Measurements from ENCODE around the gene BAZ2B. TPM values are rescaled to one million over a fixed set of nuclear protein-coding genes. Genes with fewer than 3 reads are reported as not detected.

Gene BAZ2B
- total RNA-seq, 1 donor from 2014 or later: 76.2 TPM

DNA sequence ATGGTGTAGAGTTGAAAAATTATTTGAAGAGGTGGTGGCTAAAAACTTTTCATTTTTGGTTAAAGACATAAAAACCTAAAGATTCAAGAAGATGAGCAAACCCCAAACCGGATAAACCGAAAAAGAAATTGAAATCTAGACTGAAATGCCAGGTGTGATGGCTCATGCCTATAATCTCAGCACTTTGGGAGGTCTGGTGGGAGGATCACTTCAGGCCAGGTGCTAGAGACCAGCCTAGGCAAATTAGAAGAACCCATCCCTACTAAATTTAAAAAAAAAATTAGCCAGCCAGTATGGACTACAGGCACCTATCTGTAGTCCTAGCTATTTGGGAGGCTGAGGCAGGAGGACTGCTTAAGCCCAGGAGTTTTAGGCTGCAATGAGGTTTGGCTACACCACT, 126.9 kb downstream of the BAZ2B start:
- H3K9me3 ChIP-seq (ENCODE audit: control insufficient read depth in 3 of 3, low read length in 3 of 3): no peaks in the 10 kb centered on the region
- H3K27me3 ChIP-seq (ENCODE audit: control insufficient read depth in 3 of 3, insufficient read depth in 3 of 3, low read length in 3 of 3): no peaks in the 10 kb centered on the region
- H3K27ac ChIP-seq (ENCODE audit: low read depth, low read length): no peak overlapping the region
- H3K4me3 ChIP-seq (ENCODE audit: low read length in 3 of 3): no peak overlapping the region
- no peak overlapping the region for H3K9ac ChIP-seq (ENCODE audit: low read depth in 1 of 3, low read length in 3 of 3)
- H3K36me3 ChIP-seq (ENCODE audit: control insufficient read depth in 3 of 3, insufficient read depth in 3 of 3, low read length in 3 of 3): no peaks in the 10 kb centered on the region
- H3K4me1 ChIP-seq (ENCODE audit: control insufficient read depth in 3 of 3, insufficient read depth in 3 of 3, low read length in 3 of 3): no peaks in the 10 kb centered on the region

DNA sequence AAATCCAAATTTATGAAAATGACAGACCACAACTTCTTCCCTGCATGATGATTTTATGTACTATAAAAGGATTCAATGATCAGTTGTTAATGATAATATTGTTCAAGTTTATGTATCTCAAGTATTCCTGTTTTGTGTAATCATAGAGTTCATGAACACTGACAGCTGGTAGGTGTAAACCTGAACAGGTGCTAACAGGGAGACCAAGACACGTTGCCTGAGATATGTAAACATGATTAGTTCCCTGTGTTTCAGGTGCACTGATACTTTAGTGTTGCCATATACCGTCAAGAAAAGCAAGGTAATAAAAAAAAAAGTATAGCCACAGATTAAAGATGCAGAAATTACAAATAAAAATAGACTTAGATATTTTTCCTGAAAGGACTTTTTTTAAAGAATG, 131.8 kb downstream of the BAZ2B start:
- no peaks in the 10 kb centered on the region for H3K36me3 ChIP-seq (ENCODE audit: control insufficient read depth in 3 of 3, insufficient read depth in 3 of 3, low read length in 3 of 3)
- no peaks in the 10 kb centered on the region for H3K9me3 ChIP-seq (ENCODE audit: control insufficient read depth in 3 of 3, low read length in 3 of 3)
- H3K27ac ChIP-seq (ENCODE audit: low read depth, low read length): no peak overlapping the region
- H3K4me3 ChIP-seq (ENCODE audit: low read length in 3 of 3): no peak overlapping the region
- no peaks in the 10 kb centered on the region for H3K27me3 ChIP-seq (ENCODE audit: control insufficient read depth in 3 of 3, insufficient read depth in 3 of 3, low read length in 3 of 3)
- H3K9ac ChIP-seq (ENCODE audit: low read depth in 1 of 3, low read length in 3 of 3): no peak overlapping the region
- no peaks in the 10 kb centered on the region for H3K4me1 ChIP-seq (ENCODE audit: control insufficient read depth in 3 of 3, insufficient read depth in 3 of 3, low read length in 3 of 3)

DNA sequence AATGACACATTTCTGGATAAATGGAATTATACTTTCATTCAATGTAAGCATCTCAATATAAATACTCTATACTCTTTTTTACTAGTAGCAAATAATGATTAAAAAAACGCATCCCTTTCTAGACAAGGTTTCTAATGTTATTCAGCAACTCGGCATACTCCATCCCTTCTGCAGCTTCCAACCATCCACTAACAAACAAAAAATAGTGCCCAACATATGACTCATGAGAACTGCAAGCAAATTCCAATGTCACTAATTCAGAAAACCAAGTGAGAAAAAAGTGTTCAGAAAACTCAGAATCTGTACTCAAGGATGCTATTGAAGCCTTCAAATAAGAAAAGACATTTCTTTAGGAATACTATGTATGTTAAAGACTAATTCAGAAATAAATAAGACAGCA, 140.0 kb downstream of the BAZ2B start:
- Histone ChIP-seq H3K27ac (ENCODE audit: low read depth, low read length) (no peak overlapping the region), H3K9me3 (ENCODE audit: control insufficient read depth in 3 of 3, low read length in 3 of 3) (no peaks in the 10 kb centered on the region), H3K27me3 (ENCODE audit: control insufficient read depth in 3 of 3, insufficient read depth in 3 of 3, low read length in 3 of 3) (no peaks in the 10 kb centered on the region), H3K36me3 (ENCODE audit: control insufficient read depth in 3 of 3, insufficient read depth in 3 of 3, low read length in 3 of 3) (peaks cover 4 to 14% (median 13%) of the 10 kb centered on the region in 3 donors), H3K9ac (ENCODE audit: low read depth in 1 of 3, low read length in 3 of 3) (no peak overlapping the region), H3K4me1 (ENCODE audit: control insufficient read depth in 3 of 3, insufficient read depth in 3 of 3, low read length in 3 of 3) (no peaks in the 10 kb centered on the region), H3K4me3 (ENCODE audit: low read length in 3 of 3) (no peak overlapping the region)

DNA sequence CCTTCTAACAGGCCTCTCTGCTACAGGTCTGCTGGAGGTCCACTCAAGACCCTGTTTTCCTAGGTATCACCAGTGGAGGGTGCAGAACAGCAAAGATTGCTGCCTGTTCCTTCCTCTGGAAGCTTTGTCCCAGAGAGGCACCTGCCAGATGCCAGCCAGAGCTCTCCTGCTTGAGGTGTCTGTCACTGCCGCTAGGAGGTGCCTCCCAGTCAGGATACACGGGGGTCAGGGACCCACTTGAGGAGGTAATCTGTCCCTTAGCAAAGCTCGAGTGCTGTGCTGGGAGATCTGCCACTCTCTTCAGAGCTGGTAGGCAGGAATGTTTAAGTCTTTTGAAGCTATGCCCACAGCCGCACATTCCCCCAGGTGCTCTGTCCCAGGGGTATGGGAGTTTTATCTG, 140.6 kb downstream of the BAZ2B start:
- Histone ChIP-seq H3K36me3 (ENCODE audit: control insufficient read depth in 3 of 3, insufficient read depth in 3 of 3, low read length in 3 of 3) (peaks cover 4 to 14% (median 13%) of the 10 kb centered on the region in 3 donors), H3K9me3 (ENCODE audit: control insufficient read depth in 3 of 3, low read length in 3 of 3) (no peaks in the 10 kb centered on the region), H3K27ac (ENCODE audit: low read depth, low read length) (no peak overlapping the region), H3K4me1 (ENCODE audit: control insufficient read depth in 3 of 3, insufficient read depth in 3 of 3, low read length in 3 of 3) (no peaks in the 10 kb centered on the region), H3K27me3 (ENCODE audit: control insufficient read depth in 3 of 3, insufficient read depth in 3 of 3, low read length in 3 of 3) (no peaks in the 10 kb centered on the region), H3K4me3 (ENCODE audit: low read length in 3 of 3) (no peak overlapping the region), H3K9ac (ENCODE audit: low read depth in 1 of 3, low read length in 3 of 3) (no peak overlapping the region)

DNA sequence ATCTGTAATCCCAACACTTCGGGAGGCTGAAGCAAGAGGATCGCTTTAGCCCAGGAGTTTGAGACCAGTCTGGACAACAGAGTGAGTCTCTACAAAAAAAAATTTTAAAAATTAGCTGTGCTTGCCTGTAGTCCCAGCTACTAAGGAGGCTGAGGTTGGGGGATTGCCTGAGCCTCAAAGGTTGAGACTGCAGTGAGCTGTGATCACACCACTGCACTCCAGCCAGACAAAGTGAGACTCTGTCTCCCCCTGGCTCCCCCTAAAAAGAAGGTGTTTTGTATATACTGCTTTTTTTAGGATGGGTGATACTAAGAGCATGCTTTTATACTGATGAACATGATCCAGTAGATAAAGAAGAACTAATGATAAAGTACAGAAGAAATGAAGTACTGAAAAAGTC, 145.0 kb downstream of the BAZ2B start:
- Histone ChIP-seq H3K27ac (ENCODE audit: low read depth, low read length) (no peak overlapping the region), H3K9ac (ENCODE audit: low read depth in 1 of 3, low read length in 3 of 3) (no peak overlapping the region), H3K27me3 (ENCODE audit: control insufficient read depth in 3 of 3, insufficient read depth in 3 of 3, low read length in 3 of 3) (no peaks in the 10 kb centered on the region), H3K4me3 (ENCODE audit: low read length in 3 of 3) (no peak overlapping the region), H3K36me3 (ENCODE audit: control insufficient read depth in 3 of 3, insufficient read depth in 3 of 3, low read length in 3 of 3) (peaks cover 4 to 9% (median 7%) of the 10 kb centered on the region in 3 donors), H3K4me1 (ENCODE audit: control insufficient read depth in 3 of 3, insufficient read depth in 3 of 3, low read length in 3 of 3) (no peaks in the 10 kb centered on the region), H3K9me3 (ENCODE audit: control insufficient read depth in 3 of 3, low read length in 3 of 3) (no peaks in the 10 kb centered on the region)

DNA sequence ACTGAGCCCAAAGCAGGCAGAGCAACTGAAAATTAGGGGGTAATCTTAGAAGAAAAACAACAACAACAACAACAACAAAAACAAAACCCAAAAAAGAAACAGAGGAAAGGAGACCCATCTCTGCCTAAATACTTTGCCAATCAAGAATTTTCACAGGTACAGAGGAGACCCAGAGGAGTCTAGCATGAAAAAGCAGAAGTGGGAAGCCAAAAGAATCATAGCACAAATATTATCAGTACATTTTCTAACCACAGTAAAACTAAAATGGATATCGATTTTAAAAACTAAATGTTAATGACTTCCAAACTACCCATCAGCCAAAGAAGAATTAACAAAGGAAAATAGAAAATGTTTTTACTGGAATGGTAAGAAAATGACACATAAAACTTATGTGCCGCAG, 148.1 kb downstream of the BAZ2B start:
- H3K9me3 ChIP-seq (ENCODE audit: control insufficient read depth in 3 of 3, low read length in 3 of 3): no peaks in the 10 kb centered on the region
- no peak overlapping the region for H3K9ac ChIP-seq (ENCODE audit: low read depth in 1 of 3, low read length in 3 of 3)
- H3K36me3 ChIP-seq (ENCODE audit: control insufficient read depth in 3 of 3, insufficient read depth in 3 of 3, low read length in 3 of 3): no peaks in the 10 kb centered on the region
- H3K4me1 ChIP-seq (ENCODE audit: control insufficient read depth in 3 of 3, insufficient read depth in 3 of 3, low read length in 3 of 3): no peaks in the 10 kb centered on the region
- no peak overlapping the region for H3K27ac ChIP-seq (ENCODE audit: low read depth, low read length)
- H3K27me3 ChIP-seq (ENCODE audit: control insufficient read depth in 3 of 3, insufficient read depth in 3 of 3, low read length in 3 of 3): no peaks in the 10 kb centered on the region
- no peak overlapping the region for H3K4me3 ChIP-seq (ENCODE audit: low read length in 3 of 3)

DNA sequence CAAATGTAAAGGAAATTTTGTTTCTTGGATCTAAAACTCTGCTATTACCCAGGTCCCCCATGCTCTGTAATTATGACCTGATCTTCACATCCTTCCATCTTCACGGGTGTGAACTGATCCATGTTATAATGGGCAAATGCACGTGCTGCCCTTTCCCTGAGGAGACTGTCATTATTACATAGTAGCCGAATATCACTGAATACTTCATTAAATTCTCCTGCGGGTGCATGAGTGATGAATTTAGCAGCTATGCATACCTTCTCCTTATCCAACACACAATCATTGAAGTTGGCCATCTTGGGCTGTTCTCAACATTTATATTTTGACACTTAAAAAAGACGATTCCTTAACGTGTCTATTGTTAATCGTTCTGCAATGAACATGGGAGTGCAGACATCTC, 153.4 kb downstream of the BAZ2B start:
- Histone ChIP-seq H3K27me3 (ENCODE audit: control insufficient read depth in 3 of 3, insufficient read depth in 3 of 3, low read length in 3 of 3) (no peaks in the 10 kb centered on the region), H3K27ac (ENCODE audit: low read depth, low read length) (no peak overlapping the region), H3K9me3 (ENCODE audit: control insufficient read depth in 3 of 3, low read length in 3 of 3) (no peaks in the 10 kb centered on the region), H3K4me1 (ENCODE audit: control insufficient read depth in 3 of 3, insufficient read depth in 3 of 3, low read length in 3 of 3) (no peaks in the 10 kb centered on the region), H3K9ac (ENCODE audit: low read depth in 1 of 3, low read length in 3 of 3) (no peak overlapping the region), H3K4me3 (ENCODE audit: low read length in 3 of 3) (no peak overlapping the region), H3K36me3 (ENCODE audit: control insufficient read depth in 3 of 3, insufficient read depth in 3 of 3, low read length in 3 of 3) (no peaks in the 10 kb centered on the region)

DNA sequence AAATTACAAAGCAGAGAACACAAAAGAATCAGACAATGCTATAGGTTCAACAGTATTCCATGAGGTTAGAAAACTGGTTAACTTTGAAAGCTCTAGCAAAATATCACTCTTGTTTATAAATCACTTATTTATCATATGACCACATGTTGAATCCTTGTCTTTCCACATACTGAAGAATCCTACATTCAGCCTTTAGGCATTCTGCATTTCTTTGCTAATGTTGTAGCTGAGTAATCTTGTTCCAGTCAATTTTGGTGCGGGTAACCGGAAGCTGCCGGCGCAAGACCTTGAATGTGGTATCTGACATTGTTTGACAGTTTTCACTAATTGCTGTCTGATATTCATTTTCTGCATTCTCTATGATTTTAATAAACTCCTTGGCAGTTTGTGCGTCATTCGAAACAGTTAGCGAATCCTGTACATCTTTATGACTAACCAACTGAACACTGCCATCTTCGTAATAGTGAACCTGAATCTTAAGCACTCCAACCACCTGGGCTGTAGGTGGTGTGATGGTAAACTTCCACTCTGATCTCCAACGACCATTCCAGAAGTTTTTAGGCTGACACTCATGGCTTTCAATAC, 154.1 kb downstream of the BAZ2B start:
- Histone ChIP-seq H3K27ac (ENCODE audit: low read depth, low read length) (no peak overlapping the region), H3K9ac (ENCODE audit: low read depth in 1 of 3, low read length in 3 of 3) (no peak overlapping the region), H3K36me3 (ENCODE audit: control insufficient read depth in 3 of 3, insufficient read depth in 3 of 3, low read length in 3 of 3) (no peaks in the 10 kb centered on the region), H3K4me3 (ENCODE audit: low read length in 3 of 3) (no peak overlapping the region), H3K27me3 (ENCODE audit: control insufficient read depth in 3 of 3, insufficient read depth in 3 of 3, low read length in 3 of 3) (no peaks in the 10 kb centered on the region), H3K9me3 (ENCODE audit: control insufficient read depth in 3 of 3, low read length in 3 of 3) (no peaks in the 10 kb centered on the region), H3K4me1 (ENCODE audit: control insufficient read depth in 3 of 3, insufficient read depth in 3 of 3, low read length in 3 of 3) (no peaks in the 10 kb centered on the region)

DNA sequence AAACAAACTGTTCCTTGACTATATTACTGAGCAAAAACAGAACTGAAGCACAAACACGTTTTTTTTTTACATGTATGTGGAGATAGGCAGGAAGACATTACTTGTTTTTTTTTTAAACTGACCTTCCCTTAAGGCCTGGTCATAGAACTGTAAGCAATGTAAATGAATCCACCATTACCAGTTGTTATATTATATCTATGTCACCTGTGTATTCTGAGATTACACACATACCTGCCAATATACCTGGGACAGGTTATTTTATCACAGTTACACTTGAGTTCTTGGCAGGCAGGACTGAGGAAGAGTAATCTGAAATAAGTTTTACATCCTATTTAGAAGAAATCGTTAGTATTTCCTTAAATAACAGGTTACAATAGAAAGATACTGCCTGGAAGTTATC, 155.3 kb downstream of the BAZ2B start:
- H3K9me3 ChIP-seq (ENCODE audit: control insufficient read depth in 3 of 3, low read length in 3 of 3): no peaks in the 10 kb centered on the region

DNA sequence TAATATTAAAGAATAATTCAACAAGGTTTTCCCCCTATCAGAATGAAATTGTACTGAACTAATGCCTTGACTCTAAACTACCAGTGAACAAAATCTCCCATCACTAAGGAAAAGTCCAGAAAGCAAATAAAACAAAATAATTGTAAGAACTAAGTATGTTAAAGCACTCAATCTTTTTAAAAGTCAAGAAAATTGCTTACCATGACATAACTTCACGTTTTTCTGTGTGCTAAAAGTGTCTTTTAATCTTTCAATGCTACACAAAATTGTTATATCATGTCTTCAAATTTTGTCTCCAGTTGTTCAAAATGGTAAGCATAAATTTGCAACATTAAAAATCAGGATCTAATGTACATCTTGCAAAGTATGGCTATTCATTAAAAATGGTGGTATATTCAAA, 156.1 kb downstream of the BAZ2B start:
- Histone ChIP-seq H3K9ac (ENCODE audit: low read depth in 1 of 3, low read length in 3 of 3) (no peak overlapping the region), H3K27ac (ENCODE audit: low read depth, low read length) (no peak overlapping the region), H3K4me3 (ENCODE audit: low read length in 3 of 3) (no peak overlapping the region), H3K9me3 (ENCODE audit: control insufficient read depth in 3 of 3, low read length in 3 of 3) (no peaks in the 10 kb centered on the region), H3K27me3 (ENCODE audit: control insufficient read depth in 3 of 3, insufficient read depth in 3 of 3, low read length in 3 of 3) (no peaks in the 10 kb centered on the region), H3K36me3 (ENCODE audit: control insufficient read depth in 3 of 3, insufficient read depth in 3 of 3, low read length in 3 of 3) (no peaks in the 10 kb centered on the region), H3K4me1 (ENCODE audit: control insufficient read depth in 3 of 3, insufficient read depth in 3 of 3, low read length in 3 of 3) (no peaks in the 10 kb centered on the region)

More for the DNA sequence above, 155.3 kb downstream of the BAZ2B start:
- H3K4me3 ChIP-seq (ENCODE audit: low read length in 3 of 3): no peak overlapping the region
- H3K27me3 ChIP-seq (ENCODE audit: control insufficient read depth in 3 of 3, insufficient read depth in 3 of 3, low read length in 3 of 3): no peaks in the 10 kb centered on the region
- no peaks in the 10 kb centered on the region for H3K4me1 ChIP-seq (ENCODE audit: control insufficient read depth in 3 of 3, insufficient read depth in 3 of 3, low read length in 3 of 3)
- H3K36me3 ChIP-seq (ENCODE audit: control insufficient read depth in 3 of 3, insufficient read depth in 3 of 3, low read length in 3 of 3): no peaks in the 10 kb centered on the region
- no peak overlapping the region for H3K9ac ChIP-seq (ENCODE audit: low read depth in 1 of 3, low read length in 3 of 3)
- no peak overlapping the region for H3K27ac ChIP-seq (ENCODE audit: low read depth, low read length)

DNA sequence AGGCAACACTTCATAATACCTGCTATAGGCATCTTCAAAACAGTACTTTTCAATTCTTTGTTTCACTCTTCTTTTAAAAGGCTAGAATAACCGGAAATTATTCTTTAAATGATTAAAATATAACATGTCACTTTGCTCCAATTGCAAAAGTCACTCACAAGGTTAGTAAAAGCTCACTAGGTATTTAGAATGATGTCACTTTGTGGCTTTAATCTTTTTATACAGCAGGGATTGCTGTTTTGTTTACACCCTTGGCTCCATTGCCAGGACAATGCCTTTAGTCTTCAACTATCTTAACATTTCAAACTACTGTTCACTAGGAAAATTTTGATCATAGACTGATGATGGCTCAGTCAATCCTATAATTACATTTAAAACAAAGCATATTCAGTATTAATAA, 157.1 kb downstream of the BAZ2B start:
- no peak overlapping the region for H3K27ac ChIP-seq (ENCODE audit: low read depth, low read length)

More for the DNA sequence above, 157.1 kb downstream of the BAZ2B start:
- no peak overlapping the region for H3K9ac ChIP-seq (ENCODE audit: low read depth in 1 of 3, low read length in 3 of 3)
- H3K4me1 ChIP-seq (ENCODE audit: control insufficient read depth in 3 of 3, insufficient read depth in 3 of 3, low read length in 3 of 3): no peaks in the 10 kb centered on the region
- no peaks in the 10 kb centered on the region for H3K27me3 ChIP-seq (ENCODE audit: control insufficient read depth in 3 of 3, insufficient read depth in 3 of 3, low read length in 3 of 3)
- H3K4me3 ChIP-seq (ENCODE audit: low read length in 3 of 3): no peak overlapping the region
- H3K36me3 ChIP-seq (ENCODE audit: control insufficient read depth in 3 of 3, insufficient read depth in 3 of 3, low read length in 3 of 3): no peaks in the 10 kb centered on the region
- H3K9me3 ChIP-seq (ENCODE audit: control insufficient read depth in 3 of 3, low read length in 3 of 3): no peaks in the 10 kb centered on the region
